Measurements from ENCODE around the gene C14orf132. TPM values are rescaled to one million over a fixed set of nuclear protein-coding genes. Genes with fewer than 3 reads are reported as not detected.

C14orf132 gene
- total and polyA plus RNA-seq, 2 donors (not counting 1 experiment from before 2014, with no cell fraction given), result 0.30 to 0.85 TPM

DNA sequence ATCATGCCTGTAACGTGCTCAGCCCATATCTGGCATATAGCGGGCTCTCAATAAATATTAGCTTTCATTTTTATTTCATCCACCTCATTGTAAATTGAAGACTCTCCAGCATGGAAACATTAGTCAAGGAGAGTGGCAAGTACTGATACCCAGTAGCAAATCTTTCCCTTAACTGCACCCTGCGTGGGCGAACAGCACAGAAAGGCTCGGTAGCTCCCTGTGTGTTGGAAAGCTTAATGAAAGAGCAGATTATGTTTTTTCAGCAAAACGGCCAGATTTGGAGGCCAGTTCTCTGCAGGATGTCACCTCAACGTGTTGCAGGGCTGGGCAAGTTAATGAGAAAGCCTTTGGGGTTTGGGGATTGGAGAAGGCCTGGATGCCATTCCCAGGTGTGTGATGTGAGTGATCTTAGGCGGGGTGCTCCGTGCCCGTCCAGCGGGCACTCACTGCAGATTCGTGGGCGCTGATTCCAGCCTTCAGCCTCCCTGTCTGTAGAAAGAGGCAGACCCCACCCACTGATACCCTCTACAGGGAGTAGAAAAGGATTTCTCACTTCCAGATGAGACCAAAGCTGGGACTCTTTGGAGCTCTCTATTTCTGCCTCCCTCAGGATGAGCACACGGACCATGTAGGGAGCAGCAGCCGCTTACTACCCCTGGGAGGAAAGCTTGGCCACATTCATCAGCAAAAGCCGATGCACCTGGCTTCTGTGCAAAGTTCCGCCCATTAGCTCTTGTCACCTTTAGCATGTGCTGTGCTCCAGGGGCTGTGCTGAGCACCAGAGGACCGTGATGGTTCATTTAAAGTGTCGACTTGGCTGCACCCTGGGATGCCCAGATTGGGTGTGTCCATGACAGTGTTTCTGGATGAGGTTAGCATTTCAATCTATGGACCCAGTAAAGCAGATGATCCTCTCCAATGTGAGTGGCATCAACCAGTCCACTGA, 29.1 kb downstream of the C14orf132 start:
- H4K20me1 ChIP-seq (ENCODE audit: control insufficient read depth, insufficient read depth, low read length, poor library complexity, severe bottlenecking), result no peaks in the 10 kb centered on the region
- H2AFZ ChIP-seq (ENCODE audit: insufficient read depth, low read depth, low read length, poor library complexity, severe bottlenecking), result no peak overlapping the region
- H3K4me2 ChIP-seq (replicated peaks; ENCODE audit: low read depth, low read length, poor library complexity, severe bottlenecking), result no peak overlapping the region
- H3K27me3 ChIP-seq (replicated peaks in 1 of 4; ENCODE audit: control extremely low read depth in 1 of 4, control insufficient read depth in 3 of 4, insufficient read depth in 4 of 4, low read length in 3 of 4), result peaks cover 0 to 2% (median 0%) of the 10 kb centered on the region in 4 experiments
- CTCF ChIA-PET, result no interaction called here
- TF ChIP-seq EZH2 (IDR thresholded peaks at IDR 0.05; ENCODE audit: borderline replicate concordance, insufficient read depth, low read depth, low read length, poor library complexity, severe bottlenecking), result no peak
- TF ChIP-seq, protein P1, sequence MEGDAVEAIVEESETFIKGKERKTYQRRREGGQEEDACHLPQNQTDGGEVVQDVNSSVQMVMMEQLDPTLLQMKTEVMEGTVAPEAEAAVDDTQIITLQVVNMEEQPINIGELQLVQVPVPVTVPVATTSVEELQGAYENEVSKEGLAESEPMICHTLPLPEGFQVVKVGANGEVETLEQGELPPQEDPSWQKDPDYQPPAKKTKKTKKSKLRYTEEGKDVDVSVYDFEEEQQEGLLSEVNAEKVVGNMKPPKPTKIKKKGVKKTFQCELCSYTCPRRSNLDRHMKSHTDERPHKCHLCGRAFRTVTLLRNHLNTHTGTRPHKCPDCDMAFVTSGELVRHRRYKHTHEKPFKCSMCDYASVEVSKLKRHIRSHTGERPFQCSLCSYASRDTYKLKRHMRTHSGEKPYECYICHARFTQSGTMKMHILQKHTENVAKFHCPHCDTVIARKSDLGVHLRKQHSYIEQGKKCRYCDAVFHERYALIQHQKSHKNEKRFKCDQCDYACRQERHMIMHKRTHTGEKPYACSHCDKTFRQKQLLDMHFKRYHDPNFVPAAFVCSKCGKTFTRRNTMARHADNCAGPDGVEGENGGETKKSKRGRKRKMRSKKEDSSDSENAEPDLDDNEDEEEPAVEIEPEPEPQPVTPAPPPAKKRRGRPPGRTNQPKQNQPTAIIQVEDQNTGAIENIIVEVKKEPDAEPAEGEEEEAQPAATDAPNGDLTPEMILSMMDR (IDR thresholded peaks at IDR 0.05), result no peak
- Mint-ChIP-seq H3K4me1 (no peaks in the 10 kb centered on the region), H3K9me3 (ENCODE audit: insufficient read depth) (no peaks in the 10 kb centered on the region), H3K27me3 (peaks cover 12% of the 10 kb centered on the region), H3K27ac (no peak overlapping the region), H3K4me3 (no peak overlapping the region)
- no peaks in the 10 kb centered on the region for H3K4me1 ChIP-seq (ENCODE audit: control insufficient read depth in 2 of 2, insufficient read depth in 2 of 2, low read length in 2 of 2)
- ATAC-seq (ENCODE audit: low read depth) (no peak), DNase-seq (no peak)
- H3K79me2 ChIP-seq (ENCODE audit: control insufficient read depth, insufficient read depth, low read length), result no peaks in the 10 kb centered on the region
- POLR2A ChIA-PET, result no interaction called here
- no peak overlapping the region for H3K4me3 ChIP-seq (ENCODE audit: control extremely low read depth in 1 of 5, extremely low read depth in 1 of 5, insufficient read depth in 1 of 5, low read depth in 2 of 5, low read length in 4 of 5)
- intact Hi-C loops (cut with micrococcal nuclease), result no loop called here
- H3K36me3 ChIP-seq (replicated peaks in 1 of 2; ENCODE audit: control extremely low read depth in 1 of 2, control insufficient read depth in 1 of 2, extremely low read depth in 1 of 2, insufficient read depth in 2 of 2, low read length in 1 of 2), result no peaks in the 10 kb centered on the region
- H3K9ac ChIP-seq (ENCODE audit: low read length), result no peak overlapping the region
- WGBS (ENCODE audit: insufficient coverage), result 84% methylated on average over 12 of the region's 19 CpGs
- no peak overlapping the region for H3K27ac ChIP-seq (ENCODE audit: low read length in 2 of 2)
- H3K9me3 ChIP-seq (ENCODE audit: control extremely low read depth in 1 of 3, control insufficient read depth in 2 of 3, insufficient read depth in 1 of 3, low read length in 2 of 3), result peaks cover 0 to 5% (median 0%) of the 10 kb centered on the region in 3 donors

DNA sequence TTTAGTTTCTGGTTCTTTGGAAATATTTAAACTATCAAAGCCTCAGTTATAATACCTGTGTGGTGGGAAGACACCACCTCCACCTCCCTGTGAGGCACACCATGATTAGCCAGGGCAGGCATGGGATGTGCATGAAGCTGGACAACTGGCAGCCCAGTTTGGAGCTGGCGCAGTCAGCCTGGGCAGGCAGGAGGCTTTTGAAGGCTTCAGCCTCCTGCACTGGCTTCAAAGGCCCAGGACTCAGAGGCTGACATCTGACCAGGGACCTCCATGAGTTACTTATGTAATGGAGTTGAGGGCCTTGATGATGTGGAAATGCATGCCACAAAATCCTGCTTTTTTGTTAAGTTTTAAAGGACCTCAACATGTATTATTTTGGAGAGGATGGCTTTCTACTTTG, 30.3 kb downstream of the C14orf132 start:
- Mint-ChIP-seq H3K4me3 (no peak overlapping the region), H3K4me1 (no peaks in the 10 kb centered on the region), H3K27ac (no peak overlapping the region), H3K9me3 (ENCODE audit: insufficient read depth) (peaks cover 3% of the 10 kb centered on the region), H3K27me3 (peaks cover 16% of the 10 kb centered on the region)
- H3K27me3 ChIP-seq (replicated peaks in 1 of 4; ENCODE audit: control extremely low read depth in 1 of 4, control insufficient read depth in 3 of 4, insufficient read depth in 4 of 4, low read length in 3 of 4), result peaks cover 0 to 2% (median 0%) of the 10 kb centered on the region in 4 experiments
- no peak overlapping the region for H3K4me2 ChIP-seq (replicated peaks; ENCODE audit: low read depth, low read length, poor library complexity, severe bottlenecking)
- H3K4me3 ChIP-seq (ENCODE audit: control extremely low read depth in 1 of 5, extremely low read depth in 1 of 5, insufficient read depth in 1 of 5, low read depth in 2 of 5, low read length in 4 of 5), result no peak overlapping the region
- no peak for TF ChIP-seq EZH2 (IDR thresholded peaks at IDR 0.05; ENCODE audit: borderline replicate concordance, insufficient read depth, low read depth, low read length, poor library complexity, severe bottlenecking)
- TF ChIP-seq, protein P1 (IDR thresholded peaks at IDR 0.05), result no peak
- ChIA-PET POLR2A (no interaction called here), CTCF (no interaction called here)
- no peak for ATAC-seq (ENCODE audit: low read depth)
- H3K36me3 ChIP-seq (replicated peaks in 1 of 2; ENCODE audit: control extremely low read depth in 1 of 2, control insufficient read depth in 1 of 2, extremely low read depth in 1 of 2, insufficient read depth in 2 of 2, low read length in 1 of 2), result no peaks in the 10 kb centered on the region
- no peak for DNase-seq
- WGBS (ENCODE audit: insufficient coverage), result 100% methylated on average over 1 of the region's 1 CpG
- intact Hi-C loops (cut with micrococcal nuclease), result no loop called here
- peaks cover 0 to 5% (median 2%) of the 10 kb centered on the region in 3 donors for H3K9me3 ChIP-seq (ENCODE audit: control extremely low read depth in 1 of 3, control insufficient read depth in 2 of 3, insufficient read depth in 1 of 3, low read length in 2 of 3)
- no peaks in the 10 kb centered on the region for H4K20me1 ChIP-seq (ENCODE audit: control insufficient read depth, insufficient read depth, low read length, poor library complexity, severe bottlenecking)
- no peak overlapping the region for H2AFZ ChIP-seq (ENCODE audit: insufficient read depth, low read depth, low read length, poor library complexity, severe bottlenecking)
- H3K9ac ChIP-seq (ENCODE audit: low read length), result no peak overlapping the region
- H3K79me2 ChIP-seq (ENCODE audit: control insufficient read depth, insufficient read depth, low read length), result no peaks in the 10 kb centered on the region
- no peaks in the 10 kb centered on the region for H3K4me1 ChIP-seq (ENCODE audit: control insufficient read depth in 2 of 2, insufficient read depth in 2 of 2, low read length in 2 of 2)
- no peak overlapping the region for H3K27ac ChIP-seq (ENCODE audit: low read length in 2 of 2)

Data from B cell (primary cell).